GM18867 (cell line): ENCODE data around the gene PRR15.

Experiments used
- ATAC-seq: cut with Tn5 transposase; IDR thresholded peaks from one replicate; pipeline ENCODE4 v1.9.1; 2021; ENCODE audit warnings: mild to moderate bottlenecking, moderate library complexity; ENCODE audit not compliant: unreplicated experiment

The PRR15 gene

GRCh38 chr7:29607889-29608288 lies 44.3 kb downstream of the PRR15 start:
- ATAC-seq, result no peak

DNA sequence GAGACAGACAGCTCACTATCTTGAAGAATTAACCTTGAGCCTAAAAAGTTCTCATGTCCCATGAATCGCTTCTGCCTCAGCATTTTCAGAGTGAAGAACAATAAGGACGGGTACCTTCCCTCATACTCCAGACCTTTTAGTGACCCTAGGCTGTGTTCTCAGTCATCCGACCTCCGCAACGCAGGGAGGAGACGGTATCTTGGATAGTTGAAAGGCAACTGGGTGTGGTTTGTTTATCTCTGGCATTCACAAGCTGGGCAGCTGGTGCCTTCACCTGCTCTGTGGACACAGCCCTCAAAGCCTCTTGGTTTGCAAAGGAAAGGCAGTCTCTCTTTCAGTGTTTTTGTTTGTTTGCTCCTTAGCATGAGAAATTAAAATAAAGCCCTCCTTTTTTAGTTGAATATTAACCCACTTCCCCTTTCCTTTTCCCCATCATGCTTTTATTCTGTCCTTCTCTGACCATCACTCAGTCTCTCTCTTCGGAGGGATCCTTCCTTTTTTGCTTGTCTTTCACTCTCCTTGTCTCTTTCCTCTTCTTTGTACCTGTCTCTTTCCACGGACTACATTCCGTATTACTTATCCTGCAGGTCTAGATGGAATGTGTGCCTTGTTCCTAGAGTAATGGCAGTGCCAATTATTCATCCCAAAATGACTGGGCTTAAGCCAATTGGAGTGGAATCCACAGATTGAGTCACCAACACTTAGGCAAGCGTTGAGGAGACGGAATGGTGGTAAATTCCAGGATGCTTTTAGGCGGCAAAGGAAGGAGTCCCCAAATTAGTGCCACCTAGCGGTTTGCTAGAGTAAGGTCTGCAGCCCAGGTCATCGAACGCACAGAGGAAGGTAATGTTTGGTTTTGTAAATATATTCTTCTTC lies 45.8 kb downstream of the PRR15 start:
- no peak for ATAC-seq

DNA sequence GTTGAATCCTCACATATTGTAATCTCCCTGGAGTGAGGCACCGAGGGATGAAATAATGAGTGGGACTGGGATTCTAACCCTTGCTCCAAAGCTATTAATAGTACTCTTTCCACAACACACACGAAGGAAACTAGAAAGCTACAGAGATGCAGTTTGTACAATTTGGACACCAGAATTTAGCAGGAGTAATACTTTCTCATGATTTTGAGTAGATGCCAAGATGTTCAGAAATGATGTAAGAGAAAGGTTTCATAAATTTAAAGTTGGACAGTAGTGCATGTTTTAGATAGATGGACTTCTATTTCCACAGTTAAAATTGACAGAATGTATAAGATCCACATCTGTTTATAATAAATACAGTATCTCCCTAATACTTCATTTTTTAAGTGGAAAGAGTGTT lies 46.5 kb downstream of the PRR15 start:
- no peak for ATAC-seq

GRCh38 chr7:29611941-29612544 lies 48.4 kb downstream of the PRR15 start:
- ATAC-seq, result no peak

GRCh38 chr7:29612596-29612995 lies 49.0 kb downstream of the PRR15 start:
- no peak for ATAC-seq

DNA sequence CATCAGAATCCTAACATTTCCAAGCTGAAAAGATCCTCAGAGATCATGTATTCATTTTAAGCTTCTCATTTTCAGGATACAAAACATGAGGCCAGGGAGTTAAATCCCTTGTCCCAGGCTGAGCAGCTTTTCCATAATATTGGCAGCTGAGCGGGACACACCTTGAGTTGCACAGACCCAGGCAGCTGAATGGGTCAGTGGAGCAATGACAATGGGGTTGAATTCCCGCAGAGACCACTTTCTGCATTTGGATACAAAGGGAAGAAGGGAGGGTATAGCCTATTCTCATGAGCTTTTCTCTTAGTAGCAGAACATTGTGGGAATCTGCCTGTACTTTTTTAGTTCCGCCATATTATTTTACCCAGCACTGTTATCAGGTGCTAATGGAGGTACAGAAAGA lies 49.5 kb downstream of the PRR15 start:
- ATAC-seq, result no peak

- ATAC-seq, result no peak
Measured at GRCh38 chr7:29614229-29614628, 50.6 kb downstream of the PRR15 start.
